GM18511 (cell line): ENCODE data around the gene LIPA.
A peak's percentile ranks its signal among the peaks of the same experiment; 100 is the strongest.

Source experiments
- ATAC-seq: cut with Tn5 transposase; IDR thresholded peaks from one replicate; pipeline ENCODE4 v1.9.1; 2021; ENCODE audit warnings: mild to moderate bottlenecking, moderate library complexity; ENCODE audit not compliant: unreplicated experiment

The LIPA gene

GRCh38 chr10:89241486-89242344 is 9.9 kb downstream of the LIPA start:
- peak; percentile 60 for ATAC-seq

GRCh38 chr10:89241026-89241425 is 10.5 kb downstream of the LIPA start:
- ATAC-seq, result no peak

DNA sequence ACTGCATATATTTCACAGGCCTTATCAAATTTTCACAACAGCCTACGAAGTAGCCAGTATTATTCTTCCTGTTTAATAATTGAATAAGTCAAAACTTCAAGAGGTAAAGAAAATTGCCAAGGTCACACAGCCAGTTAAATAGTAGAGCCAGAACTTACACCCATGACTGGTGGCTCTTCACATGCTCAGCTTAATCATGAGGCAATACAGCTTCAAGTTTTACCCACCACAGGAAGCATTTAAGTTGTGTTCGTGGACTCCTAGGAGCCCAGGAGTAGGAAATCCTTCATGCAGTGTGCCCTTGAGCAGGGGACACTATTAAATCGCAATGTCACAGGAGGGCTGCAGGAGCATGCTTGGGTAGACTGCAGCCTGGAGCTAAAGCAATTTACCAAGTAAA is 11.1 kb downstream of the LIPA start:
- ATAC-seq, result no peak

- no peak for ATAC-seq
Measured at GRCh38 chr10:89238956-89239644, 12.5 kb downstream of the LIPA start.

- no peak for ATAC-seq
Measured at GRCh38 chr10:89237849-89238248, 13.7 kb downstream of the LIPA start.

GRCh38 chr10:89236226-89236797 is 15.3 kb downstream of the LIPA start:
- ATAC-seq, result no peak

- ATAC-seq, result no peak
Measured at GRCh38 chr10:89235073-89235798, 16.3 kb downstream of the LIPA start.

DNA sequence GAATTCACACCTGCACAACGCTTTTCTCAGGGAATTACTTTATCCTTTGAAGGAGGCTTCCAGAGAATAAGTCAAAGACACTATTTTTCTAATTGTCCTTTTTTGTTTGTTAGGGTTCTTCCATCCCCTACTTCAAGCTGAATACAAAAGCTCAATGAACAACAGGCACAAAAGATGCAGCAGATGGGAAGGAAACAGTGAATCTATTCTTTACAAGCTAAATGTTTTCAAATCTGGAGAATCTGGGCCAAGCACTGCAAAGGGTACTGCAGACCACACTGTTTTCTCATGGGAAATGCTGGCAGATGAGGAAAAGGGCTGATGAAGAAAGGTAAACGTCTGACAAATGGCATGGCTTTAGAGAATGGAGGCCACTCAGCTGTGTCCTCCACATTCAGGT is 18.5 kb downstream of the LIPA start:
- ATAC-seq, result no peak

DNA sequence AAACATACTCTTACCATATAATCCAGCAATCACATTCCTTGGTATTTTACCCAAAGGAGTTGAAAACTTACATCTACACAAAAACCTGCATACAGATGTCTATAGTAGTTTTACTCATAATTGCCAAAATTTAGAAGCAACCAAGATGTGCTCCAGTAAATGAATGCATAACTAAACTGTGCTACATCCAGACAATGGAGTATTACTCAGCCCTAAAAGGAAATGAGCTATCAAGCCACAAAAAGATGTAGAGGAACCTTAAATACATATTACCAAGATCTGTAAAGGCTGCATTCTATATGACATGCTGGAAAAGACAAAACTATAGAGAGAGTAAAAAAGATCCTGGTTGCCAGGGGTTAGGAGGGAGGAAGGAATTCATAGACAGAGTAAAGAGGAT is 22.6 kb downstream of the LIPA start:
- ATAC-seq, result no peak

GRCh38 chr10:89228146-89228545 is 23.4 kb downstream of the LIPA start:
- ATAC-seq, result no peak

DNA sequence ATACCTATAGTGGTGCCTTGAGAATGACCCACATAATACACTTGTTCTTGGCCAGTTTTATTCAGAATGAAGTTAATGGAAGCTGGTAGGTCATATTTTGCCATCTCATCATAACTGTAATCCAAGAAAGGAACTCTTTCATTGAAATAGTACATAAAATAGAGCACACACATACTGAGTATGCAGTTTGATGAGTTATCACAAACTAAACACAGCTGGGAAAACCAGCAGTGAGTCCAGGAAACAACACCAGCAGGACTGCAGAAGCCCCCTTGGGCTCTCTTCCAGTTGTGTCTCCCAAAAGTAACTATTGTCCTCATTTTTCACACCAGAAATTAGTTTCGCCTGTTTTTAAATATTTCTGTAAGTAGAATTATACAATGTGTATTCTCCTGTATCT is 24.7 kb downstream of the LIPA start:
- no peak for ATAC-seq

DNA sequence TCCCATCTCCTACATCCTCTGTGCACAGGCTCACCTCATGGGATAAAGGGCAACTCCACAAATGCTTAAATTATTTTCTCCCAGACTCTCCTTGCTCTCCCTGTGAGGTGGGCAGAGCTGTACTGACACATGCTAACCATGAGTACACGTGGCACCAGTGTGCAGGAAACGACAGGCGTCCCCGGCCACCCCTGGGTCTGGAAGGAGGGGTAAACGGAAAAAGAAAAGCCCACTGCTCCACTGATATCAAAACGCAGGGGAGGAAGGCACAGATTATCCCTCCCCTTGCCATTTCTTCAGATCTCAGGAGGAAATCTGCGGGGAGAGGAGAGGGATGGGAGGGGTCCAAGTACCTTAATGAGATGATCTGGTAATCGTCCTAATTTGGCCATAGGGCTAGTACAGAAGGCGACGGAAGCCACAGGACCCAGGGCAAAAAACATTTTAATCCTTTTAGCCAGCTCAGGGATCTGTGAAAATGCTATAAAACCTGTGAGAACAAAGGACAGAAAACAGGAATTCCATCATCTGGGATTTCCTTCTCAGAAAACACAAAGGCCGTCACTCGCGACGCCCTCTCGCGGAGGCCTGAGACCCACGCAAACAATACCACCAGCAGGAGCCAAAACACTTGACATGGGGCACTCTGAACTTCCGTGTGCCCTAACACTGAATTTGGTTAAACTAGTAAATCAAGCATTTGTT is 26.7 kb downstream of the LIPA start:
- ATAC-seq, result no peak

DNA sequence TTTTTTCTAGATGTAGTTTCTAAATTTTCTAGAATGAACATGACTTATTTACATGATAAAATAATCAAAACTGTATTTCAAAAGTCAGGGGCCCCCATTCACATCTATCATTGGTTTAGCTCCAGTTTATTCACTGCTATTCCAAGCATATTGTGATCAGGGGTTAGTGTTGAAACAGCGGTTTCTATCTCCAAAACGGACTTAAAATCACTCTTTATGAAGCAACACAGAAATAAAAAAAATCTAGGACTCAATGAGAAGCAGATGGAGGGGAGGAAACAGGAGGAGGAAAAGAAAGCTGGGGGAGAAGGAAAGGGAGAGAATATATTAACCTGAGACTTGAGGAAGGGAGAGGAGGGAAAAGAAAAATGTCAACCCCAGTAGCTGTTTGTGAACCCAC is 29.7 kb downstream of the LIPA start:
- ATAC-seq, result no peak

- no peak for ATAC-seq
Measured at GRCh38 chr10:89219513-89220218, 31.9 kb downstream of the LIPA start.

DNA sequence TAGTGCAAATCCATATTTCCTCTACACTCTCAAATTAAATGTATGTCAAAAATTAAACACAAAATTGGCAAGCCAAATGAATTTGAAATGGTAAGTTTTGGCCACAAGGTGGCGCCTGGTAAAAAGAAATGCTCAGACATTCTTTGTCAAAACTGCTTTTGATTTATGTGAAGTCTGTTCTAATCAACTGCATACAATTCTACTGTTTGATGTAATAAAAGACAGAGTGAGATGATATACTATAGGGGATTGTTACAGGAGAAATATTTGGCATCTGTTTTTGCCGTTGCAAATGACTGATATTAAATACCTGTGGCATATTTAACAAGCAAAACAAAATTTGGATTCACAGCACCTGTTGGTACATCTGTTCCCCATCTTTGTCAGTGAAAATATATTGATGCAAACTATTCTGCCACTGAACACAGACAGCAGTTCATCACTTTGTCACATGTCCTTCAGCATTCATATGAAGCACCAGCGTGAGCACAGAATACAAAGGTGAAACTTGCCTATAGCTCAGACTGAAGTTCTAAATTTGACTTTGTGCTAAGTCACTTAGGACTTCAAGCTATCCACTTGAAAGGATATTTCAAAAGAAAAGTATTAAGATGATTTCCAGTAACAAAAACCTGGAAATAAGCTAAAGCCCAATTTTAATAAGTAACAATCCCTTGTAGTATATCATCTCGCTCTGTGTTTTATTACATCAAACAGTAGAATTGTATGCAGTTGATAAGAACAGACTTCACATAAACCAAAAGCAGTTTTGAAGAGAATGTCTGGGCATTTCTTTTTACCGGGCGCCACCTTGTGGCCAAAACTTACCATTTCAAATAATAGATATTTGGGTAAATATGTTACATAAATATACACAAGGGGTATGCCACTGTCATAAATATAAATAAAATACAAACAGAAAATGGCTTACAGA is 34.3 kb downstream of the LIPA start:
- no peak for ATAC-seq

GRCh38 chr10:89216056-89216455 is 35.5 kb downstream of the LIPA start:
- ATAC-seq, result no peak

DNA sequence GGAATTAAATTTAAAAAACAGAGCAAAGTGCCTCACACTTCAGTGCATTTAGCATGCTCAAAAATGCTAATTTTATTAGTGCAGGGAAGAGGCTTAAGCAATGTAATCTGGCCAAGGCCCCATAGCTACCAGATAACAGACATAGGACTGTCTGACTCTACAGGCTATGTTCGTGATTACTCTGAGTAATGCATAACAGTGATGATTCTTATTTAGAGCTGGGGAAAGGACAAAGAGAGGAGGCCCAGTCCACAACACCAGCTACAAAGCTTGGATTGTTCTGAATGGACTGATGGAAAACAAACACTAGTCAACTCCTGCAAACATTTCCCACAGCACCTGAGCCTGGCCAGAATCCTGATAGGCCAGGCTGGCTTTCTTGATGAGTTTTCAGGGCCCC is 36.1 kb downstream of the LIPA start:
- ATAC-seq, result no peak

DNA sequence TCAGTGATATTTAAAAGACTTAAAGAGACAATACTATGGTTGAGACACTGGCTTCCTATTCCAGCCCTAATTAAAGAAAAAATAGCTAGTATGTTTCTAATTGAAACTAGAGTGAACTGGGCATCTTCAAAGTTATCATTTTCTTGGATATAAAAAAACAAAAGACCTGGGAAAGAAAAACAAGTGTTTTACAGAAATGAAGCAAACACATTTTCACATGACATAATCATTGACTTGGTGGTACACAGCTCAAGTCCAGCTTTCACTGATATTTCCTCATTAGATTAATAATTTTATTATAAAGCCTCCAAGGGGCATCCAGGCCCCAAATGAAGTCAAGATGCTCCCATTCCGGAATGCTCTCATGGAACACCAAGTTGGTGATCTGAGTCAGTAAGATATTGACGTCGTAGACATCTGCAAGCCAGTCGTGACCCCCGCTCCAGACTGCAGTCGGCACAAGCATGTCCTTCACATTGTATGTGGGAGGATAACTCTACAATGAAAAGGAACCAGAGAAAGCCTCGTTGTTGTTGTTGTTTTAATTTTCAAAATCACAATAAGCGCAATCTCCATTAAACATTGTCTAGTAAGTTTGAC is 36.9 kb downstream of the LIPA start:
- no peak for ATAC-seq
